ENCODE data around the gene LUC7L3. TPM values are rescaled to one million over a fixed set of nuclear protein-coding genes. Genes with fewer than 3 reads are reported as not detected.

LUC7L3 gene
- total and polyA plus RNA-seq, 10 of the 15 experiments (the other 5 are each of a cell fraction or from before 2014, with no cell fraction given) = 51.3 to 176 (median 149) TPM

DNA sequence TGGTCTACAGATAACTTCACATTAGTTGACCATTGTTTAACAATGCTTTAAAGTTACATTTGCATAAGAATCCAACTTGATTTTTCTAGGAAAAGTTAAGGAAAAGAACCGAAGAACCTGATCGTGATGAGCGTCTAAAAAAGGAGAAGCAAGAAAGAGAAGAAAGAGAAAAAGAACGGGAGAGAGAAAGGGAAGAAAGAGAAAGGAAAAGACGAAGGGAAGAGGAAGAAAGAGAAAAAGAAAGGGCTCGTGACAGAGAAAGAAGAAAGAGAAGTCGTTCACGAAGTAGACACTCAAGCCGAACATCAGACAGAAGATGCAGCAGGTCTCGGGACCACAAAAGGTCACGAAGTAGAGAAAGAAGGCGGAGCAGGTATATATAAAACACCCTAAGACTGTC, 26.2 kb downstream of the LUC7L3 start:
- Histone ChIP-seq H3K9ac (ENCODE audit: control insufficient read depth, insufficient read depth, low read length) (no peak overlapping the region), H4K20me1 (ENCODE audit: control insufficient read depth, insufficient read depth) (no peaks in the 10 kb centered on the region), H3K36me3 (ENCODE audit: control insufficient read depth in 2 of 2, insufficient read depth in 2 of 2, low read length in 1 of 2) (peaks cover 20 to 58% of the 10 kb centered on the region in 2 experiments), H3K9me3 (replicated peaks; ENCODE audit: control insufficient read depth, insufficient read depth, low read length) (no peaks in the 10 kb centered on the region), H3K79me2 (ENCODE audit: control insufficient read depth, insufficient read depth, low read length) (peaks cover 1% of the 10 kb centered on the region), H3K27ac (ENCODE audit: control insufficient read depth, insufficient read depth) (no peak overlapping the region), H3K4me1 (ENCODE audit: control insufficient read depth, insufficient read depth, low read length) (no peaks in the 10 kb centered on the region), H2AFZ (ENCODE audit: control insufficient read depth, low read depth, low read length) (no peak overlapping the region), H3K27me3 (replicated peaks in 1 of 2; ENCODE audit: control insufficient read depth in 2 of 2, insufficient read depth in 2 of 2, low read length in 1 of 2) (no peaks in the 10 kb centered on the region), H3K4me3 (no peak overlapping the region), H3K4me2 (ENCODE audit: control insufficient read depth, insufficient read depth) (no peak overlapping the region)
- ChIA-PET CTCF (interaction anchor here (1.2 kb wide), 1 partner anchor 9 kb away, joined by 3 read pairs; no protein-coding TSS in a partner anchor), POLR2A (no interaction called here), RAD21 (ENCODE audit: unreplicated experiment) (no interaction called here), SMC1A (ENCODE audit: uncharacterized antibody, unreplicated experiment) (no interaction called here)
- 86% methylated on average over 12 of the region's 12 CpGs for WGBS (ENCODE audit: insufficient coverage, insufficient replicate concordance, low lambda C conversion rate, missing lambda C conversion rate)
- intact Hi-C loops (cut with micrococcal nuclease; ENCODE audit: unreplicated experiment) = no loop called here
- in situ Hi-C loops (cut with MboI) = no loop called here
- ATAC-seq = no peak
- FAIRE-seq = no peak
- DNase-seq (ENCODE audit: low read depth, low spot score) = no peak
- BruUV-seq (replicated peaks) = no TSS peak
- TF ChIP-seq RFX5 (IDR thresholded peaks at IDR 0.05; ENCODE audit: low read depth, low read length) (no peak), POLR2AphosphoS2 (IDR thresholded peaks at IDR 0.05; ENCODE audit: low read depth, low read length) (no peak), CBFB (IDR thresholded peaks at IDR 0.05; ENCODE audit: low read depth) (no peak), HDGF (IDR thresholded peaks at IDR 0.05) (no peak), MYB (IDR thresholded peaks at IDR 0.05; ENCODE audit: borderline replicate concordance, low read depth, low read length) (no peak), FOXK2 (IDR thresholded peaks at IDR 0.05) (no peak), SIN3A (IDR thresholded peaks at IDR 0.05; ENCODE audit: low read depth, low read length) (no peak), MXI1 (IDR thresholded peaks at IDR 0.05; ENCODE audit: low read depth, low read length) (no peak), CBX5 (IDR thresholded peaks at IDR 0.05; ENCODE audit: low read depth) (no peak), ZSCAN29 (IDR thresholded peaks at IDR 0.05) (no peak), EZH2 (IDR thresholded peaks at IDR 0.05; ENCODE audit: borderline replicate concordance, control insufficient read depth, low read depth, low read length) (no peak), HDAC6 (IDR thresholded peaks at IDR 0.05; ENCODE audit: unreplicated experiment) (no peak), SUZ12 (IDR thresholded peaks at IDR 0.05; ENCODE audit: unreplicated experiment) (no peak)
- TF ChIP-seq, protein P1, sequence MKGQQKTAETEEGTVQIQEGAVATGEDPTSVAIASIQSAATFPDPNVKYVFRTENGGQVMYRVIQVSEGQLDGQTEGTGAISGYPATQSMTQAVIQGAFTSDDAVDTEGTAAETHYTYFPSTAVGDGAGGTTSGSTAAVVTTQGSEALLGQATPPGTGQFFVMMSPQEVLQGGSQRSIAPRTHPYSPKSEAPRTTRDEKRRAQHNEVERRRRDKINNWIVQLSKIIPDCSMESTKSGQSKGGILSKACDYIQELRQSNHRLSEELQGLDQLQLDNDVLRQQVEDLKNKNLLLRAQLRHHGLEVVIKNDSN (IDR thresholded peaks at IDR 0.05; ENCODE audit: borderline replicate concordance, extremely low read length, insufficient read depth, low read depth, low read length) = no peak
- TF ChIP-seq, protein P2, sequence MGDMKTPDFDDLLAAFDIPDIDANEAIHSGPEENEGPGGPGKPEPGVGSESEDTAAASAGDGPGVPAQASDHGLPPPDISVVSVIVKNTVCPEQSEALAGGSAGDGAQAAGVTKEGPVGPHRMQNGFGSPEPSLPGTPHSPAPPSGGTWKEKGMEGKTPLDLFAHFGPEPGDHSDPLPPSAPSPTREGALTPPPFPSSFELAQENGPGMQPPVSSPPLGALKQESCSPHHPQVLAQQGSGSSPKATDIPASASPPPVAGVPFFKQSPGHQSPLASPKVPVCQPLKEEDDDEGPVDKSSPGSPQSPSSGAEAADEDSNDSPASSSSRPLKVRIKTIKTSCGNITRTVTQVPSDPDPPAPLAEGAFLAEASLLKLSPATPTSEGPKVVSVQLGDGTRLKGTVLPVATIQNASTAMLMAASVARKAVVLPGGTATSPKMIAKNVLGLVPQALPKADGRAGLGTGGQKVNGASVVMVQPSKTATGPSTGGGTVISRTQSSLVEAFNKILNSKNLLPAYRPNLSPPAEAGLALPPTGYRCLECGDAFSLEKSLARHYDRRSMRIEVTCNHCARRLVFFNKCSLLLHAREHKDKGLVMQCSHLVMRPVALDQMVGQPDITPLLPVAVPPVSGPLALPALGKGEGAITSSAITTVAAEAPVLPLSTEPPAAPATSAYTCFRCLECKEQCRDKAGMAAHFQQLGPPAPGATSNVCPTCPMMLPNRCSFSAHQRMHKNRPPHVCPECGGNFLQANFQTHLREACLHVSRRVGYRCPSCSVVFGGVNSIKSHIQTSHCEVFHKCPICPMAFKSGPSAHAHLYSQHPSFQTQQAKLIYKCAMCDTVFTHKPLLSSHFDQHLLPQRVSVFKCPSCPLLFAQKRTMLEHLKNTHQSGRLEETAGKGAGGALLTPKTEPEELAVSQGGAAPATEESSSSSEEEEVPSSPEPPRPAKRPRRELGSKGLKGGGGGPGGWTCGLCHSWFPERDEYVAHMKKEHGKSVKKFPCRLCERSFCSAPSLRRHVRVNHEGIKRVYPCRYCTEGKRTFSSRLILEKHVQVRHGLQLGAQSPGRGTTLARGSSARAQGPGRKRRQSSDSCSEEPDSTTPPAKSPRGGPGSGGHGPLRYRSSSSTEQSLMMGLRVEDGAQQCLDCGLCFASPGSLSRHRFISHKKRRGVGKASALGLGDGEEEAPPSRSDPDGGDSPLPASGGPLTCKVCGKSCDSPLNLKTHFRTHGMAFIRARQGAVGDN (IDR thresholded peaks at IDR 0.05) = no peak
- TF ChIP-seq, protein P3, sequence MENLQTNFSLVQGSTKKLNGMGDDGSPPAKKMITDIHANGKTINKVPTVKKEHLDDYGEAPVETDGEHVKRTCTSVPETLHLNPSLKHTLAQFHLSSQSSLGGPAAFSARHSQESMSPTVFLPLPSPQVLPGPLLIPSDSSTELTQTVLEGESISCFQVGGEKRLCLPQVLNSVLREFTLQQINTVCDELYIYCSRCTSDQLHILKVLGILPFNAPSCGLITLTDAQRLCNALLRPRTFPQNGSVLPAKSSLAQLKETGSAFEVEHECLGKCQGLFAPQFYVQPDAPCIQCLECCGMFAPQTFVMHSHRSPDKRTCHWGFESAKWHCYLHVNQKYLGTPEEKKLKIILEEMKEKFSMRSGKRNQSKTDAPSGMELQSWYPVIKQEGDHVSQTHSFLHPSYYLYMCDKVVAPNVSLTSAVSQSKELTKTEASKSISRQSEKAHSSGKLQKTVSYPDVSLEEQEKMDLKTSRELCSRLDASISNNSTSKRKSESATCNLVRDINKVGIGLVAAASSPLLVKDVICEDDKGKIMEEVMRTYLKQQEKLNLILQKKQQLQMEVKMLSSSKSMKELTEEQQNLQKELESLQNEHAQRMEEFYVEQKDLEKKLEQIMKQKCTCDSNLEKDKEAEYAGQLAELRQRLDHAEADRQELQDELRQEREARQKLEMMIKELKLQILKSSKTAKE (IDR thresholded peaks at IDR 0.05; ENCODE audit: low read depth, poor library complexity, severe bottlenecking) = no peak
- TF ChIP-seq, protein P4, sequence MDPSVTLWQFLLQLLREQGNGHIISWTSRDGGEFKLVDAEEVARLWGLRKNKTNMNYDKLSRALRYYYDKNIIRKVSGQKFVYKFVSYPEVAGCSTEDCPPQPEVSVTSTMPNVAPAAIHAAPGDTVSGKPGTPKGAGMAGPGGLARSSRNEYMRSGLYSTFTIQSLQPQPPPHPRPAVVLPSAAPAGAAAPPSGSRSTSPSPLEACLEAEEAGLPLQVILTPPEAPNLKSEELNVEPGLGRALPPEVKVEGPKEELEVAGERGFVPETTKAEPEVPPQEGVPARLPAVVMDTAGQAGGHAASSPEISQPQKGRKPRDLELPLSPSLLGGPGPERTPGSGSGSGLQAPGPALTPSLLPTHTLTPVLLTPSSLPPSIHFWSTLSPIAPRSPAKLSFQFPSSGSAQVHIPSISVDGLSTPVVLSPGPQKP (IDR thresholded peaks at IDR 0.05; ENCODE audit: low read depth, low read length) = no peak

Data from GM12878 (cell line).